ENCODE data around the gene CNTF.

DNA sequence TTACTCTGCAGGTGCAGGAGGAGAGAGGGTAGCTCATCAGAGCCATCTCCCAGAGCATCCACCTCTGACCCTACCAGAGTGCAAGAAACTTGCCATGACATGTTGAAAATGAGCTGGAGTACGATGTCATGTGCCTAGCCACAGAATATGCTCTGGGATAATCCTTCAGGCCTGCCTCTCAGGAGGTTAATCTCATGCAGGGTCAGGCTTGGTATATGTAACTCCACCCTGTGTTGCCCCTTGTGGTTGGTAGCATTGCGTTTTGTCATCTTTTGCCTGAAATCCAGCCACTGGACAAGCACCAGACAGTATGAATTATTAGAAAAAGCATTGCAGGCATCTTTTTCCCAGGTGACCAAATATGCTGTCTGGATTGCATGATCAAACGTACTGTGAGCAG, 36.2 kb downstream of the CNTF start:
- TF ChIP-seq, protein P1, sequence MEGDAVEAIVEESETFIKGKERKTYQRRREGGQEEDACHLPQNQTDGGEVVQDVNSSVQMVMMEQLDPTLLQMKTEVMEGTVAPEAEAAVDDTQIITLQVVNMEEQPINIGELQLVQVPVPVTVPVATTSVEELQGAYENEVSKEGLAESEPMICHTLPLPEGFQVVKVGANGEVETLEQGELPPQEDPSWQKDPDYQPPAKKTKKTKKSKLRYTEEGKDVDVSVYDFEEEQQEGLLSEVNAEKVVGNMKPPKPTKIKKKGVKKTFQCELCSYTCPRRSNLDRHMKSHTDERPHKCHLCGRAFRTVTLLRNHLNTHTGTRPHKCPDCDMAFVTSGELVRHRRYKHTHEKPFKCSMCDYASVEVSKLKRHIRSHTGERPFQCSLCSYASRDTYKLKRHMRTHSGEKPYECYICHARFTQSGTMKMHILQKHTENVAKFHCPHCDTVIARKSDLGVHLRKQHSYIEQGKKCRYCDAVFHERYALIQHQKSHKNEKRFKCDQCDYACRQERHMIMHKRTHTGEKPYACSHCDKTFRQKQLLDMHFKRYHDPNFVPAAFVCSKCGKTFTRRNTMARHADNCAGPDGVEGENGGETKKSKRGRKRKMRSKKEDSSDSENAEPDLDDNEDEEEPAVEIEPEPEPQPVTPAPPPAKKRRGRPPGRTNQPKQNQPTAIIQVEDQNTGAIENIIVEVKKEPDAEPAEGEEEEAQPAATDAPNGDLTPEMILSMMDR (tag by site-specific recombination; IDR thresholded peaks at IDR 0.05): no peak
- TF ChIP-seq RBAK (tag by site-specific recombination; IDR thresholded peaks at IDR 0.05): no peak
- no peak for TF ChIP-seq ZNF138 (tag by site-specific recombination; IDR thresholded peaks at IDR 0.05; ENCODE audit: borderline replicate concordance)
- TF ChIP-seq, protein P2, sequence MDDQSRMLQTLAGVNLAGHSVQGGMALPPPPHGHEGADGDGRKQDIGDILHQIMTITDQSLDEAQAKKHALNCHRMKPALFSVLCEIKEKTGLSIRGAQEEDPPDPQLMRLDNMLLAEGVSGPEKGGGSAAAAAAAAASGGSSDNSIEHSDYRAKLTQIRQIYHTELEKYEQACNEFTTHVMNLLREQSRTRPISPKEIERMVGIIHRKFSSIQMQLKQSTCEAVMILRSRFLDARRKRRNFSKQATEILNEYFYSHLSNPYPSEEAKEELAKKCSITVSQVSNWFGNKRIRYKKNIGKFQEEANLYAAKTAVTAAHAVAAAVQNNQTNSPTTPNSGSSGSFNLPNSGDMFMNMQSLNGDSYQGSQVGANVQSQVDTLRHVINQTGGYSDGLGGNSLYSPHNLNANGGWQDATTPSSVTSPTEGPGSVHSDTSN (CRISPR knock-in tag; IDR thresholded peaks at IDR 0.05): no peak
- TF ChIP-seq, protein P3, sequence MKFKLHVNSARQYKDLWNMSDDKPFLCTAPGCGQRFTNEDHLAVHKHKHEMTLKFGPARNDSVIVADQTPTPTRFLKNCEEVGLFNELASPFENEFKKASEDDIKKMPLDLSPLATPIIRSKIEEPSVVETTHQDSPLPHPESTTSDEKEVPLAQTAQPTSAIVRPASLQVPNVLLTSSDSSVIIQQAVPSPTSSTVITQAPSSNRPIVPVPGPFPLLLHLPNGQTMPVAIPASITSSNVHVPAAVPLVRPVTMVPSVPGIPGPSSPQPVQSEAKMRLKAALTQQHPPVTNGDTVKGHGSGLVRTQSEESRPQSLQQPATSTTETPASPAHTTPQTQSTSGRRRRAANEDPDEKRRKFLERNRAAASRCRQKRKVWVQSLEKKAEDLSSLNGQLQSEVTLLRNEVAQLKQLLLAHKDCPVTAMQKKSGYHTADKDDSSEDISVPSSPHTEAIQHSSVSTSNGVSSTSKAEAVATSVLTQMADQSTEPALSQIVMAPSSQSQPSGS (tag by site-specific recombination; IDR thresholded peaks at IDR 0.05; ENCODE audit: low read depth): no peak
- TF ChIP-seq YY1 (tag by site-specific recombination; IDR thresholded peaks at IDR 0.05): no peak
- no peak for TF ChIP-seq ZNF335 (tag by site-specific recombination; conservative IDR thresholded peaks at IDR 0.05)
- no peak for TF ChIP-seq SP3 (tag by site-specific recombination; IDR thresholded peaks at IDR 0.05)
- TF ChIP-seq, protein P4, sequence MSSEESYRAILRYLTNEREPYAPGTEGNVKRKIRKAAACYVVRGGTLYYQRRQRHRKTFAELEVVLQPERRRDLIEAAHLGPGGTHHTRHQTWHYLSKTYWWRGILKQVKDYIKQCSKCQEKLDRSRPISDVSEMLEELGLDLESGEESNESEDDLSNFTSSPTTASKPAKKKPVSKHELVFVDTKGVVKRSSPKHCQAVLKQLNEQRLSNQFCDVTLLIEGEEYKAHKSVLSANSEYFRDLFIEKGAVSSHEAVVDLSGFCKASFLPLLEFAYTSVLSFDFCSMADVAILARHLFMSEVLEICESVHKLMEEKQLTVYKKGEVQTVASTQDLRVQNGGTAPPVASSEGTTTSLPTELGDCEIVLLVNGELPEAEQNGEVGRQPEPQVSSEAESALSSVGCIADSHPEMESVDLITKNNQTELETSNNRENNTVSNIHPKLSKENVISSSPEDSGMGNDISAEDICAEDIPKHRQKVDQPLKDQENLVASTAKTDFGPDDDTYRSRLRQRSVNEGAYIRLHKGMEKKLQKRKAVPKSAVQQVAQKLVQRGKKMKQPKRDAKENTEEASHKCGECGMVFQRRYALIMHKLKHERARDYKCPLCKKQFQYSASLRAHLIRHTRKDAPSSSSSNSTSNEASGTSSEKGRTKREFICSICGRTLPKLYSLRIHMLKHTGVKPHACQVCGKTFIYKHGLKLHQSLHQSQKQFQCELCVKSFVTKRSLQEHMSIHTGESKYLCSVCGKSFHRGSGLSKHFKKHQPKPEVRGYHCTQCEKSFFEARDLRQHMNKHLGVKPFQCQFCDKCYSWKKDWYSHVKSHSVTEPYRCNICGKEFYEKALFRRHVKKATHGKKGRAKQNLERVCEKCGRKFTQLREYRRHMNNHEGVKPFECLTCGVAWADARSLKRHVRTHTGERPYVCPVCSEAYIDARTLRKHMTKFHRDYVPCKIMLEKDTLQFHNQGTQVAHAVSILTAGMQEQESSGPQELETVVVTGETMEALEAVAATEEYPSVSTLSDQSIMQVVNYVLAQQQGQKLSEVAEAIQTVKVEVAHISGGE (tag by site-specific recombination; conservative IDR thresholded peaks at IDR 0.05; ENCODE audit: low read depth): no peak
- no peak for TF ChIP-seq ZBTB48 (tag by site-specific recombination; IDR thresholded peaks at IDR 0.05)
- no peak for TF ChIP-seq ZNF549 (tag by site-specific recombination; IDR thresholded peaks at IDR 0.05)
- TF ChIP-seq ZNF76 (tag by site-specific recombination; IDR thresholded peaks at IDR 0.05; ENCODE audit: borderline replicate concordance, low read depth): no peak
- TF ChIP-seq FEZF1 (tag by site-specific recombination; IDR thresholded peaks at IDR 0.05): no peak
